ENCODE results near the gene ACOT11.
"Not testable (repeated sequence)": the region's sequence is repeated elsewhere in the genome, so short reads cannot be mapped to it uniquely, and the experiment has no call there.

The ACOT11 gene

DNA sequence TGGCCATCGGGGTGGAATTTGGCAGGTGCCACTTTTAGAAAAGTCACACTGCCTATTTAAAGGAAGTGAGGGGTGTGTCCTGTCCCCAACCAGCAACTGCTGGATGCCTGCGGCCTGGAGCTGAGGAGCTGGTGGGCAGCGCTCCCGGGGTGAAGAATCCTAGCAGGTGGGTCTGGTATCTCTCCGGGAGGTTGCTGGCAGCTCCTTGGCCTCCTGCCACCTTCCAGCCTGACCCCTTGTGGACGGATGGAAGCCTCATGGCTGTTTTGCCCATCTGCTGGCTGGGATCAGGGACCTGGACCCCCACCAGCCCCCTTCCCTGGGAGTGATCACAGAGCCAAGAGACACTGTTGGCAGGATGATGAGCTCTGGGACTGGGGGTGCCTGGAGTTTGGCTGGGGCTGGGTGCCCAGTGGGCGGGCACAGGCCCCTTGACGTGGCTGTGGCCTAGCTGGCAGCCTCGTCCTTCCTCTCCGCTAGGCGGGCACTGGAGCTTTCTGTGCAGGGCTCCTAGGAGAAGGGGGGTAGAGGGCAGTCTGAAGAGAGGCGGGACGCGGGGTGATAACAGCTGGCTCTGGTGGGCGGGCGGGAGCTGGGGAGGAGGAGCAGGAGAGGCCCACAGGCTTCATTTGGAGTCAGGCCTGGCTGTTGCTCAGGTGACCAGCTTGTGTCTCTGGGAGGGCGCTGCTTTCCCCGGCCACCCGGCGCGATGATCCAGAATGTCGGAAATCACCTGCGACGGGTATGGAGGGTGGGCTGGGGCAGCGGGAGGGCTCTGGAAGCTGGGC is at the start of gene ACOT11:
Gene ACOT11 (plus strand): TSS at position 628 of the 788 bp plus-strand sequence. CDS start 82 bp downstream, at position 710.
- DNase-seq: peak; percentile 61

DNA sequence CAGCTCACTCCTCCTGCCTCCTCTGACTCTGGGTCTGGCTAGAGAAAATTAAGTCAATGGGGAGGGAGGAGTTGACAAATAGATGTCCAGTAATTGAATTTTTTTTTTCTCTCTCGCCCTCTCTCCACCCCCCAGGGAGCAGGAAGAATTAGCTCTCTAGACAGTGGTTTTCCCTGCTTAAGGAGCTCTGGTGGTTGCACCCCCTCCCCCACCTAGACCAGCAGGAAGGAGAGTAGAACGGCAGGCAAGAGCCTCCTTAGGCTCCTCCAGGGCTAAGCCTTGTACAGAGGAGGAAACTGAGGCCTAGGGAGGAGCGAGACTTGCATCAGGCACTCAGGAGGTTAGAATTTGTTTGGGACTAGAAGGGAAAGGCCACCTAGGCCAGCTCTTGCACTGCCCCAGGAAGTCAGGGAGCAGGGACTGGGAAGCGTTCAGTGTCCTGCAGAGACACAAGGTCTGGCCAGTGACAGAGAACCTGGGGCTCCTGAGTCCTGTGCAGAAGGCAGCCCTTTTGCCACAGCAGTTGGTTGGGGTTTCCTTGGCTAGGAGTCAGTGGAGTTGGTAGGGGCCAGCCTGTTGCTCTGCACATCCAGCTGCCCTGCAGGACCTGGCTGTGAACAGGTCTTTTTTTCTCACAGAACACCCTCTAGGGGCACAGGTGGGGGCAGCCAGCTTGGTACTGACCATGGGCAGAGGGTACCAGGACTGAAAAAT is 49.5 kb upstream of the ACOT11 start:
- no peak for DNase-seq

DNA sequence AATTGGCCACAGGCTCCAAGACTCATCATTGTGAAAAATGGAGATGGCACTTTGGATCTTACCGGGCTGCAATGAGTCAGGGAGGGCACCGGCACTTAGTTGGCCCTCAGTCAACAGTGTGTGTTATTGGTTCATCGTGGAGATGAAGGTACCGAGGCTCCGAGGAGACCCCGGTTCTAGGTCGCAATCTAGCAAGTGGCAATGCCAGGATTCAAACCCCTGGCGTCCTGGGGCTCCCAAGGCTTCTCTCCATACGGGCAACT is 49.0 kb upstream of the ACOT11 start:
- no peak for DNase-seq

DNA sequence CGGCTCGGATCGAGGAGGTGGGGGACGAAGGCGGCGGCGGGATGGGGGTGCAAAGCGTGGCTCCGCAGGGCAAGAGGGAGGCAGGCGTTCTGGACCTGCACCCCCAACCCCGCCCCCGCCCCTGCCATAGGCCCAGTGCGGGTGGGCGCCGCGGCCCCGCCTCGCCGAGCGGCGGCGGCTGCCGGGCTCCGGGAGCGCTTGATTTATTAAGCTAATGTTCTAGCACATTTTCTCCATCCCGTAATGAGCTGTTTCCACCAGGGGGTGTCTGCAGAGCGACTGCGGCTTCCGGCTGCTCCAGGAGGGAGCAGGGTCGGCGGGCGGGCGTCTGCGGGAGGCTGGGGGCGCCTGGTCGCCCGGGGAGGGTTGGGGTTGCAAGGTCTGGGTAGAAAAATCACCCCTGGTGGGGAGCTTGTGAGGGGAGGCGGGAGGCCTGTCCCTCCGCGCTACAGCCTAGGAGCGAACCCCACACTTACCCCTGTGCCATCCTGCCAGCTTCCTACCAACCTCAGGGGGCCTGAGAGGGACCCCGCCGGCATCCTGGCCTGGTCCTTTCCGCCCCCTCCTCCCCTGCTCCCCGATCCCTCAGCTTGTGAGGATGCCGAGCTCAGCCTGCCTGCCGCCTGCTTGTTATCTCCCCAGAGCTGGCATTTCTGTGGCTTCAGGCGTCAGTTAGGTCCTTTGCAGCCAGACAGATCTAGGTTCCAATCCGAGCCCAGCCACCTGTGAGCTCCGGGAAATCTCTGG is 48.5 kb upstream of the ACOT11 start:
- peak; percentile 63 for DNase-seq

DNA sequence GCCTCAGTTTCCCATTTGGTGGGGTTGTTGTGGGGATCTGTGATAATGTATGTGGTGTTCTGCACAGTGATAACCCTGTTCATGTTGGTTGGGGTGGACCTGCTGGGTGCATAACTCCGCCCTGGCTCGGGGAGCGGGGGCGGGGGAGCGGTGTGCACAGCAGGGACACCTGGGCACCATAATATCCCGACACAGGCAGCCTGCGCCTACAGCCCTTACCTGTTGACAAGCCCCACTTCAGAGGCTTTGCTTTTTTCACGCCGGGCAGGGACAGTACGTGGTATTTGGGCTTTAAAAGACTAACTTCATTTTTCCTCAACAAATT is 48.0 kb upstream of the ACOT11 start:
- DNase-seq: no peak

DNA sequence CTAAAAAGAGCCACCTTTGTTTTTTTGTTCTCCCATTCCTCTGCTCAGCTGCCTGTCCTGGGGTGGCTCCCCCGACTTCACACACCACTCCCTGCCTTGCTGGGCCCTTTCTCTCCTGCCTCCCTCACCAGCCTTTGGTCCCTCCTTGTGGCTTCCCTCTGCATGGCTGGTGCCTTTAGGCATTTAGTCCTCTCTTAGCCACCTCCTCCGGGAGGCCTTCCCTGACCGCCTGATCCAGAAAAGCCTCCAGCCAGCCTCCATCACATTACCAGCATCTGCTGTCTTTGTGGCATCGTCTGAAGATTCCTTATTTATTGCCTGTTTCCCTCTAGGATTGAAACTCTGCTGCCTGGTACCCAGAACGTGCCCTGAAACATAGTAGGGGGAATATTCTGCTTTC is 46.2 kb upstream of the ACOT11 start:
- DNase-seq: no peak

DNA sequence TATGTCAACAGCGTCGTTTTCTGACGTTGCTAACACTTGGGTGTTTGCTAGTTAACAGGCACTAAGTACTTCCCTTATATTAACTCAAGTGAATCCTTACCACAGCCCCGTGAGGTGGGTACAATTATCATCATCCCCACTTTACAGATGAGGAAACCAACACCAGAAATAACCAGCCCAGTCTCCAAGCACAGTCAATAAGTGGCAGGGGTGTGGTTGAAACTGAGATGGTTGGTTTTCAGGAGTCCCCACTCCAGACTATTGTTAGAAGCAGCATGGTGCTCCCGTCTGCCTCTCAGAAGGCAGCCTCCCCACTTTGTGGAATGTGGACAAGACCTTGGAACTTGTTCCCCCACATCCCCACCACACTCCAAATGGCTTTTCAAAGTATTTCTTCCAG is 45.7 kb upstream of the ACOT11 start:
- DNase-seq: no peak

DNA sequence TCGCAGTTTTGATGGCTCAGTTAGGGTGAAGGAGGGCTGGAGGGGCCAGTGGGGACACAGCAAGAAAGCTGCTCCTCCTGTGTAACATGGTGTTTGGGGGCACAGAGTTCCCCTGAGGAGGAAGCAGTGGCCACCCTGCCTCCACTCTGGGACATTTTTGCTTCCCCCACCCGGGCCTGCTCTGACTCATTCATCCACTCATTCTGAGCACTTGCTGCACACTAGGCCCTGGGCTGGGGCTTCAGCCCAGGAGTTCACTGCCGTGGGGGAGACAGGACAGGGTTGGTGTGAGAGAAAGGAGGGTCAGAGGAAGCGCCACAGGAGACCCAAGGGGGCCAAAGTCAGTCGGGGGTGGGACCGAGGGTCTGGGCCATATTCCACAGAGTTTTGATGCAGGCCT is 41.4 kb upstream of the ACOT11 start:
- no peak for DNase-seq

DNA sequence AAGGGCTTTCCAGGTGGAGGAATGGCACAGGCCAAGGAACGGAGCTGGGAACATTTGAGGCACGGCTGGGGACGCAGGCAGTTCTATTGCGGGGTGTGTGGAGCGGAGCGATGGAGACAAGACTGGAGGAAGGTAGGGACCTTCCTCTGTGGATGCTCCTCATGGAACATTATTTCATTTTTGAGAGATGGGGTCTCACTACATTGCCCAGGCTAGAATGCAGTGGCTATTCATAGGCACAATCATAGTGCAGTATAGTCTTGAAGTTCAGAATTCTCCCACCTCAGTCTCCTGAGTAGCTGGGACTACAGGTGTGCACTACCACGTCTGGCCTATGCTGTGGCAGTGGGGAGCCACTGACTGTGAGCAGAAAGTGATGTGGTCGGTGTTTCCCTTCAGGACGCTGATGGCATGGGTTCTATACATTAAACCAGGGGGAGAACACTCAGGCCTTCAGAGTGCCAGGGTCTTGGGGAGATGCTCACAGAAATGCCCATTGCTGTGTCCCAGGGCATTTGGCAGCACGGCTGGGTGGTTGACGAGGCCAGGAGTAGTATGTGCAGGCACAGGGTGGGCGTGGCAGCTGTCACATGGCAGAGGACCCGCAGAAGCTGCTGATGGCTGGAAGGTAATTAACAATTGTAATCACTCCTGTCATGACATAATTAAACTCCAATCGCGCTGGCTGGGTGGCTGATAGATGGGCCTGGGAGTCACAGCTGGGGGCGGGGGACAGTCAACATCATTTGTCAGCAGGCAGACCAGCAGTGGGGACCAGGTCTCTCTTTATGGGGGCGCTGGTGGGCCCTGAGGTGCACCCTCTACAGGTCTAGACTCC is 40.8 kb upstream of the ACOT11 start:
- DNase-seq: no peak

DNA sequence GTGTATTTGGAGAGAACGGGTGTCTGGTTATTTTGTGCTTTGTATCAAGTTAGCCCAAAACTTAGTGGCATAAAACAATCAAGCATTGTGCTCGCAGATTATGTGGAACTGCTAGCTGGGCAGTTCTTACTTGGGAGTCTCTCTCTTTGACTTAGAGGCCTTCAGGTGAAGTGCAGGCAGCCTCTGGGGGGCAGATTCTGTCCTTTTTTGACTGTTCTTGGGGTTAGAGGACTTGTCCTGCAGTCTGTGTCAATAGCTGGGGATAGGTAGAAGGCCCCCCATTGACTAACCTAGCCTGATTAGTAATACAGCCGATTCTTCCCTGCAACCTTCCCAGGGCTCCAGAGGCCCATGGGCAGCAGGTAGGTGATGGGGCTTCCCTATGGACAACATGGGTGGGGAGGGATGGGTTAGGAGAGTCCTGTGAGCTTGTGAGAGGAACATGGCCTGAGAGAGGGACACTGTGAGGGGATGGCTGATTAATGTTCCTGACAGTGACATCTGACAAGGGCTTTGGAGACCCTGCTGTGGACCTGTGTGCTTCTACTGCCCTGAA is 37.2 kb upstream of the ACOT11 start:
- no peak for DNase-seq

DNA sequence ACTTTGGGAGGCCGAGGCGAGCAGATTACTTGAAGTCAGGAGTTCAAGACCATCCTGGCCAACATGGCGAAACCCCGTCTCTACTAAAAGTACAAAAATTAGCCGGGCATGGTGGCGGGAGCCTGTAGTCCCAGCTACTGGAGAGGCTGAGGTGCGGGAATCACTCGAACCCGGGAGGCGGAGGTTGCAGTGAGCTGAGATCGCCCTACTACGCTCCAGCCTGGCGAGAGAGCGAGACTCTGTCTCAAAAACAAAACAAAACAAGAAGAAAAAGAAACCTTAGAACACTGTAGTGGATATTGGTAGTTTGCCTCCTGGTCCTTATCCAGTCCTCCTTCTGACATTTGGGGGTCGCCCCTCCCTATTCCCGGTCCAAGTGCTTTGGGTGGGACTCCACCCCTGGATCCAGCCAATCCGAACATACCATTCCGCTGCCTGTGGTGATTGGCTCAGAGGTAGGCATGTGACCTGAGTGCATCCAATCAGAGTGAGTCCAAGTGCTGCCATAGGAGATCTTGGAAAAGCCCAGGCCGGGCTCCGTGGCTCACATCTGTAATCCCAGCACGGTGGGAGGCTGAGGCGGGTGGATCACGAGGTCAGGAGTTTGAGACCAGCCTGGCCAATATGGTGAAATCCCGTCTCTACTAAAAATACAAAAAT is 34.0 kb upstream of the ACOT11 start:
- DNase-seq: not testable (repeated sequence)

DNA sequence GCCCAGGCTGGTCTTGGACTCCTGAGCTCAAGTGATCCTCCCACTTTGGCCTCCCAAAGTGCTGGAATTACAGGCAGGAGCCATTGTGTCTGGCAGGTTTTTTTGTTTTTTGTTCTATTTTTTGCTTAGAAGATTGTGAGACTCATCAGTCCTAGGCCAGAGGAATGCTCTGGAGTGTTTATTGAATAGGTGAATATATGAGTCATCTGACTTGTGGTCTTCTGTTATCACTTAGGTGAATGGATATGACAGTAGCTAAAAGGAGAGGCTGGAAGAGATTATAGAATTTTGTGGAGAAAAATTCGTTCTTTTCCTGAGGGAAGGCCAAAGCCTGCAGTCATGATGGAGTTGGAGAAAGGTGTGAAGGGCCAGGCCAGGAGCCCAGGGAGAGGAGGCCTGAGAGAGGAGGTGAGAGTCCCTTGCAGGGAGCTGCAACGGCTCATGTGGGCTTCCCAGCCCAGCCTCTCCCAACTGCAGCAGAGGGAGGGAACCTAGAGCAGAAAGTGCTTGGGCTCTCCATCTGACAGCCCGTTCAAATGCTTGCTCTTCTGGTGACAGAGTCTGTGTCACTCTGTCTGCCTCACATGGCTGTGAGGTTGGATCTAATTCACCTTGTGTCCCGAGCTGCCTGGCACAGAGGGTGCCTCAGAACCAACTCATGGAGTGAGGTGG is 31.6 kb upstream of the ACOT11 start:
- DNase-seq: no peak

DNA sequence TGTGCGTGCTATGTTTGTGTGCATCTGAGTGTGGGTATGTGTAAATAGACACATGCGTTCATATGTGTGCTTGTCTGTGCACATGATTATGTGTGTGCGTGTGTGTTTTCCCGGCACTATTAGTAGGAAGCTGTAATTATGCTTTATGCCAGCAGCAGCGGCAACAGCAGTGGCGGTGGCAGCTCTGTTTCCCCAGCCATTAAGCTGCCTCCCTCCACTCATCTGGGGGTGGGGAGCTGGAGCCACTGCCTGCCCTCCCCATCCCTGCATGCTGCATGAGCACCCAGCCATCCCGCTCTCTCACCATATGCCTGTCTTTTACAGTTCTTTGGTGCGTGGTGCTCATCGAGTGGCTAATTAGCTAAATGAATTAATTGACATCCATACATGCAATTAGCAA is 30.5 kb upstream of the ACOT11 start:
- no peak for DNase-seq

DNA sequence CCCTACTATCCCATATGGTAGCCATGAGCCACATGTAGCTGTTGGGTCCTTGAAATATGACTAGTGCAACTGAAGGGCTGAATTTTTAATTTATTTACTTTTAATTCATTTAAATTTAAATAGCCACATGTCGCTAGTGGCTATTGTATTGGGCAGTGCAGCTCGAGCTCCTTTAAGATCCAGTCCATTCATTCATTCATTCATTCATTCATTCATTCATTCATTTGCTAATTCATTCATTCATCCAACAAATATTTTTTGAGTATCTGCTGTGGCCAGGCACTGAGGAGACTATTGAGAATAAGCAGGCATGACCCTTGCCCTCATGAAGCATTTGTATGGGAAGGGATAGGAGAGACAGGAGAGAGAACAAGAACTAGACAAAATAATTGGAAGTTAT is 29.5 kb upstream of the ACOT11 start:
- no peak for DNase-seq

DNA sequence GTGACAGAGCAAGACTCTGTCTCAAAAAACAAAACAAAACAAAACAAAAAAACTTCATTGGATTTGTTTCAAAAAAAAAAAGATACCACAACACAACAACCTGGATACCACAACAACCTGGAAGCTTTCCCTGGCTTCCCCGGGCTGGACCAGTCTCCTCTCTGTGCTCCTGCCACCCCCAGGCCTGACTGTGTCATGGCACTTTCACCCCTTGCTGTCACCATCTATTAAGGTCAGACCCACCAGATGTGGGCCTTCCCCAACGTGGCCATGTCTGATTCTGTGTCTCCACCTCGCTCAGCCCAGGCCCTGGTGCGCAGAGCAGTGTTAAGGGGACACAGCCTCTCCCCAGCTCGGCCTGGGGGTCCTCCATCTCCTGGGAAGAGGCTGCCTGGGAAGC is 28.3 kb upstream of the ACOT11 start:
- DNase-seq: peak; percentile 29

DNA sequence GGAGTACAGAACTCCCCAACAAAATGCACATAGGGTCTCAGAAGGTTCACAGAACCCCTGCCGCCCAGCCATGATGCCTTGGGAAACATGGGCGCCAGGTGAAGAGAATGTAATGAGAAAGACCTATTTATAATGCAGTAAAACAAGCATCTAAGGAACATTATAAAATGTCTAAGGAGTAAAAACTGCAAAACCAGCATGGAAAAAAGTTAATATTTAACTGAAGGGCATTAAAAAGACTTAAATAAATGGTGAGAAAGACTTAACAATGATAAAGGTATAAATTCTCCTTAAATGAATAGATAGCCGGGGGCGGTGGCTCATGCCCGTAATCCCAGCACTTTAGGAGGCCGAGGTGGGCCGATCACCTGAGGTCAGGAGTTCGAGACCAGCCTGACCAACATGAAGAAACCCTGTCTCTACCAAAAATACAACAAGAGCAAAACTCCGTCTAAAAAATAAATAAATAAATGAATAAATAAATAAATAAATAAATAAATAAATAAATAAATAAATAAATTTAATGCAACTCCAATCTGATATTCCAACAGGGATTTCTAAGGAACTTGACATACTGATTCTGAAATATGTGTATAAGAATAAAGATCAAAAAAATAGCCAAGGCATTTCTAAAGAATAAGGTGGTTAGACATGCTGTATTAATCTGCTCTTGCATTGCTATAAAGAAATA is 27.3 kb upstream of the ACOT11 start:
- DNase-seq: no peak

DNA sequence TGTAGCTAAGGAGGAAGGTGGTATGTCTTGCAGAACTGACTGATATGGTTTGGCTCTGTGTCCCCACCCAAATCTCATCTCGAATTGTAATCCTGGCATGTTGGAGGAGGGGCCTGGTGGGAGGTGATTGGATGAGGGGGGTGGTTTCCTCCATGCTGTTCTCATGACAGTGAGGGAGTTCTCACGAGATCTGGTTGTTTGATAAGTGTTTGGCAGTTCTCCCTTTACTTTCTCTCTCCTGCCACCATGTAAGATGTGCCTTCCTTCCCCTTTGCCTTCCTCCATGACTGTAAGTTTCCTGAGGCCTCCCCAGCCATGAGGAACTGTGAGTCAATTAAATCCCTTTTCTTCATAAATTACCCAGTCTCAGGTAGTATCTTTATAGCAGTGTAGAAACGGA is 21.5 kb upstream of the ACOT11 start:
- DNase-seq: not testable (repeated sequence)

DNA sequence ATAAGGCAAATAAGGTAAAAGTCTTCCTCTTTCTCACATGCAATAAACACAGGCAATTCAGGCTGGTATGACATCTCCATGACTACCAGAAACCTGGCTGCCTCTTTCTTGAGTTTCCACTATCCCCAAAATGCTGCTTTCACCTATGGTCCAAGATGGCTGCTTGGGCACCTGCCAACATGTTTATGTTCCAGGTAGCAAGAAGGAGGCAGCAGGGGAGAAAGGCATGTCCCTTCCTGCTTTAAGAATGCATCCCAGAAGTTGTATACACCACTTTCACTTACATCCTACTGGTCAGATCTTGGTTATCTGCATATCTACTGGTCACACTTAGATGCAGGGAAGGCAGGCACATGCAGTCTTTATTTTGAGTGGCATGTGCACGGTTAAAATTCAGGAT is 19.4 kb upstream of the ACOT11 start:
- no peak for DNase-seq

DNA sequence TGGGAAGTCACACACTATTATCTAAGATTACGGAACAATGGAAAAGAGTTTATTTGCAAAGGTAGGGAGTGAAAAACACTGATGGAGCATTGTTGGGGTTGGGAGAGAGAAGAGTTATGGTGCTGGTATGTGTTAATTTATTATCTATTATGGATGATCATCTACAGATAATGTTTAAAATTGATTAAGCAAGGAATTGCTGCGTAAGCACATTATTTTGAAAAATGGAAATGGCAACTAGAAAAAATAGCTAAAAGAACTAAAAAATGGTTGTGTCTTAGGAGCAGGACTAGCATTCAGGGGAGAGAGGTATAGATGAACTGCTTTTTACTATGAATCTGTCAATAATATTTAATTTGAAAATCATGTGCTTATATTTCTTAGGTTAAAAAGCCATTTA is 16.0 kb upstream of the ACOT11 start:
- DNase-seq: no peak

DNA sequence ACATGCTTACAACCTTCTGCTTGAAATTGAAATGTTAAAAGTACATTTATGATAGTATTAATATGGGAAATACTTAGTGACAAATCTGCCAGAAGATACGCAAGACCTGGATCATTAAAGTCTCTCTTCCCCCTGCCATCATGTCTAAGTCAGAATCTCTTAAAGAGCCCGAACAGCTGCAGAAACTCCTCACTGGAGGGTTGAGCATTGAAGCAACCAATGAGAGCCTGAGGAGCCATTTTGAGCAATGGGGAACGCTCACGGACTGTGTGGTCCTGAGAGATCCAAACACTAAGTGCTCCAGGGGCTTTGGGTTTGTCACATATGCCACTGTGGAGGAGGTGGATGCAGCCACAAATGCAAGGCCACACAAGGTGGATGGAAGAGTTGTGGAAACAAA is 11.4 kb upstream of the ACOT11 start:
- not testable (repeated sequence) for DNase-seq

DNA sequence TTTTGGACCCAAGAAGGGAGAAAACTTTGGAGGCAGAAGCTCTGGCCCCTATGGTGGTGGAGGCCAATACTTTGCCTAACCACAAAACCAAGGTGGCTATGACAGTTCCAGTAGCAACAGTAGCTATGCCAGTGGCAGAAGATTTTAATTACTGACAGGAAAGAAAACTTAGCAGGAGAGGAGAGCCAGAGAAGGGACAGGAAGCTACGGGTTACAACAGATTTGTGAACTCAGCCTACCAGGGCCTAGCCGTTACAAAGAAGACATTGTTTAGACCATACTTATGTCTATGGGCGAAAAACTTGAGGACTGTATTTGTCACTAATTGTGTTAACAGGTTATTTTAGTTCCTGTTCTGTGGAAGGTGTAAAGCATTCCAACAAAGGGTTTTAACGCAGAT is 10.4 kb upstream of the ACOT11 start:
- DNase-seq: no peak

Measured in RPMI8226 (cell line).